HG03442 (cell line): ENCODE data around the gene NHERF2.

ENCODE experiments used
- ATAC-seq: cut with Tn5 transposase; IDR thresholded peaks from one replicate; pipeline ENCODE4 v1.9.1; 2021; ENCODE audit warnings: mild to moderate bottlenecking, moderate library complexity; ENCODE audit not compliant: unreplicated experiment

NHERF2 gene

DNA sequence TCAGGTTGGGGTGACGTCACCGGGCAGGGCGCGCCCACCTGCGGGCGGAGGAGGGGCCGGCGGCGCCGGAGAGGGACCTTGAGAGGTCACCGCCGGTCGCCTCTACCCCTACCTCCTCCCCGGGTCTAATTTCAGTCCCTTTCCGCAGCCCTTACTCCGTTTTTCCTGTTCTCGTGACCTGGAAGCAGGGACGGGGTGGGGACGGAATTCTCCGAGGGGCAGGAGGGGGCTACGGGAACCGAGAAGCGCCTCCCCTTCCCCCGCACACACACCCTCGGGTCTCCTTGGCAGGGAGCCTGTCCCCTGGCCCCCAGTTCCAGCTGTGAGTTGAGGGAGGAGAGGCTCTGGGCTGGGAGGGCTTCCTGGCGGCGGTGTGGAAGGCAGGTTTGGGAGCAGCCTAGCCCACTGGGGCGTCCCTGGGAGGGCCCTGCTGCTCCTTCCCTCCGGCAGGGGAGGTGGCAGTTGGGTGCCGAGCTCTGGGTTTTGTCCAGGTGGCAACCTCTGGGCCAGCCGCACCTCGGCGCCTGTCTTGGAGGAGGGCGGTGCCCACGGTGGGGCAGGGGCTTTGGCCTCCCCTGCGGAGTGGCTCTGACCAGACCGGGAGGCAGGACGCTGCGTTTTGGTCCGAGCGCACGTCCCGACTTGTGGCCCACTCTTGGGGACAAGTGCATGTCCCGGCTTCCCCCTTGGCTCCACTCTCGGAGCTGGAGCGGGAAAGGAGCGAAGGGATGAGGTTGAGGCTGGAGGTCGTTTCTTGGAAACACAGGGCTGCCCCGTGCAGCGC lies 36.2 kb upstream of the NHERF2 start:
- no peak for ATAC-seq

DNA sequence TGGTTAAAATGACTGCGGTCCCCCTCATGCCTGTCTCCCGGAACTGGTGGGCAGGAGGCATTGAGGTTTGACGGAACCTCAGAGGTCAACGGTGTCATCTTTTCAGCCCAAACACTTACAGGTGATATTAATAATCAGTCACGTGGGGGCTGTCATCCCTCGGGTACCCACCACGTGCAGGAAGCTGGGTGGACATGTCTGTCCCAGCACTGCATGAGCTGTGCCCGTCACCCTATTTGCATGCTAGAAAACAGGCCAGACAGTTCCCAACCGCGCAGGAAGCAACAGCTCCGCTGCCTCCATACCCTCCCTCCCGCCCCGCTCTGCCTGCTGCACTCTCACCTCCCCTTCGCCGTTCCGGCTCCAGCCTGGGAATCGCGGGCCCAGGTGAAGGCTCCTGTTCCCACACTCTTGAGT lies 35.6 kb upstream of the NHERF2 start:
- peak; percentile 27 for ATAC-seq

DNA sequence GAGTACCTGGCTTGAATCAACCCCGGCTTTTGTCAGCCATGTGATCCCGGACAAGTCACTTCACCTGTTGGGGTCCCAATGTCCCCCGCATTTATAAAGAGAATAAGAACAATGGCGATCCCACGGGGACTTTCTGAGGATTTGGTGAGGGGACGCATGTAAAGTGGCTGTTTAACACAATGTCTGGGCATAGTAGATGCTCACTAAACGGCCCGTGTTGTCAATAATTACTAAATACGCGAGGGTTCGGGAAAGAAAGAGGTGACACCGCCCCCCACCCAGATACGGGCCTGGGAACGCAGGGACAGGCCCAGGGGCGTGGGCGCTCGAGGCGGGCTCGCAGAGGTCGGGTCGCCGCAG lies 35.1 kb upstream of the NHERF2 start:
- no peak for ATAC-seq

DNA sequence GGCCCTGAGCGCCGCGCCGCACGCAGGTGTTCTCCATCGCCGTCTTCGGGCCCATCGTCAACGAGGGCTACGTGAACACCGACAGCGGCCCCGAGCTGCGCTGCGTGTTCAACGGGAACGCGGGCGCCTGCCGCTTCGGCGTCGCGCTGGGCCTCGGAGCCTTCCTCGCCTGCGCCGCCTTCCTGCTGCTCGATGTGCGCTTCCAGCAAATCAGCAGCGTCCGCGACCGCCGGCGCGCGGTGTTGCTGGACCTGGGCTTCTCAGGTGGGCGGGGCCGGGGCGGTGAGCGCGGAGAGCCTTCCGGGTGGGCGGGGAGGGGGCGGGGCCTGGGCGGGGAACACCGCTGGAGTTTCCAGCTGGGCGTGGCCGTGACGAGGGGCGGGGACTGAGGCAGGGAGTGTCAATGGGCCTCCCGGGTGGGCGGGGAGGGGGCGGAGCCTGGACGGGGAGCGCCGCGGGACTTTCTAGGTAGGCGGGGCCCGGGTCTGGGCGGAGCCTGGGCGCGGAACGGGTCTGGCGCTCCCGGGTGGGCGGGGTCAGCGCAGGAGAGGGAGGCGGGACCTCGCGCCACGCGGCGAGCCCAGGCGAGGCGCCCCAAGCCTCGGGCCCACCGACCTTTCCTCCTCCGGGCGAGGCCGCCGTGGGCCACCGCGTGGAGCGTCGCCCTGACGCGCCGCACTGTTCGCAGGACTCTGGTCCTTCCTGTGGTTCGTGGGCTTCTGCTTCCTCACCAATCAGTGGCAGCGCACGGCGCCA lies 34.6 kb upstream of the NHERF2 start:
- peak; percentile 43 for ATAC-seq

DNA sequence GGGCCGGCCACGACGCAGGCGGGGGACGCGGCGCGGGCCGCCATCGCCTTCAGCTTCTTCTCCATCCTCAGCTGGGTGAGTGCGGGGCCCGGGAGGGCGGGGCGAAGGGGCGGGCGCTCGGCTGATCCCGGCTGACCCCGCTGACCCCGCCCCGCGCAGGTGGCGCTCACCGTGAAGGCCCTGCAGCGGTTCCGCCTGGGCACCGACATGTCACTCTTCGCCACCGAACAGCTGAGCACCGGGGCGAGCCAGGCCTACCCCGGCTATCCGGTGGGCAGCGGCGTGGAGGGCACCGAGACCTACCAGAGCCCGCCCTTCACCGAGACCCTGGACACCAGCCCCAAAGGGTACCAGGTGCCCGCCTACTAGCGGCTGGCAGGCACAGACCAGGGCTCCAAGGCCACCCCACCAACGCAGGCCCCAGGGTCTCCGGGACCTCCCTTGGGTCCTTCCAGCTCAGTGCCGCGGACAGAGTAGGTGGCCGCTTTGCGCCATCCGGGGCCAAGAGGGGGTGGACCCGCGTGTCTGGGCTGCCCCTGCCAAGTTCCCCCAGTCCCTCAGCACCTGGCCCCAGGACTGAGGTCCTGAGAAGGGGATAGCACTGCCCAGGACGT lies 33.9 kb upstream of the NHERF2 start:
- no peak for ATAC-seq

DNA sequence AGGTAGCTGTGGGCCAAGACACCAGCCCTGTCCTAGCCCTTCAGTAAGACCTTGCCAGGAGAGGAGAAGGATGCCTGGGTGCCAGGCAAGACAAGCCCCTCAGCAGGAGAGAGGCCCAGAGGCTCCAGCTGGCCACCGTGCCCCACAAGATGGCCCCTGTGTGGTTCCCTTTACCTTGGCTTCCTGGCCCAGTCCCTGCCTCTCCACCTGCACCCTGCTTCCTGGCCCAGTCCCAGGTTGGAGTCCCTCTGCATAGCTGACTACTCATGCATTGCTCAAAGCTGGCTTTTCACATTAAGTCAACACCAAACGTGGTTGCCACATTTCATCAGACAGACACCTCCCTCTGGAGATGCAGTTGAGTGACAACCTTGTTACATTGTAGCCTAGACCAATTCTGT lies 33.0 kb upstream of the NHERF2 start:
- no peak for ATAC-seq

DNA sequence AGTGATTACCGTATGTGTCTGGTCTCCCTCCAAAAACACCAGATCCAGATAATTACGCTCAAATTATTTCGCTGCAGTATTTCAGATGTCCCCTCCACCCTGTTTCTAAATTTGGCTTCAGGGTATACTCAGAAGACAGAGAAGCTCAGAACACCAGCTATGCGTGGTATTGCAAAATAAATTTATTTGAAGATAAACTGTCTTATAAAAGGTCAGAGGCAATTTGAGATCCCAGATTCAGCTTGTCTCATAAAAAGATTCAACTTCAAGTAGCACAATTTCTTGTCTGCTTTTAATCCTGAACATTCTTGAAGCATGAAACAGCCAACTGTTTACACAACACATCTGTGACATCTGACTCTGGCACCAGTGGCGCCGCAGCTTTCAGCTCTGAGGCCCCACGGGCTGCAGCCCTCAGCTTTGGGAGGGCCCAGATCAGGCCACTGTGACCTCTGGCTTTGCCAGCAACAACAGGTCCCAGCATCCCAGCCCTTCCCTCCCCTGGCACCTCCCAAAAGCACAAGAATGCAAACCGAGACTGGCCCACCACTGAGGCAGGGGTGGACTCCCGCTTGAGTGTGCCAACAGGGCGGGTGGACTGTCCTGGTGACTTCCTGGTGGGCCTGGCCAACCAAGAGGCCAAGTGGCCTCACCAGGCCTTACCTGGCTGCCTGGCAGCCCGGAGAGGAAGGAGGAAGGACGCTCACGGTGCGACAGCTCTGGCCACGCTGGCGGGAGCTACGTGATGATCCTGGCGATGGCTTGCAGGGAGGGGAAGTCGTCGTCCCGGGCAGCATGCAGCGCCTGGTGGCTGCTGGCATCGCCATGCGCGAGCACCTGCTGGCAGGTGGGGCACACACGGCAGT lies 29.0 kb upstream of the NHERF2 start:
- no peak for ATAC-seq

DNA sequence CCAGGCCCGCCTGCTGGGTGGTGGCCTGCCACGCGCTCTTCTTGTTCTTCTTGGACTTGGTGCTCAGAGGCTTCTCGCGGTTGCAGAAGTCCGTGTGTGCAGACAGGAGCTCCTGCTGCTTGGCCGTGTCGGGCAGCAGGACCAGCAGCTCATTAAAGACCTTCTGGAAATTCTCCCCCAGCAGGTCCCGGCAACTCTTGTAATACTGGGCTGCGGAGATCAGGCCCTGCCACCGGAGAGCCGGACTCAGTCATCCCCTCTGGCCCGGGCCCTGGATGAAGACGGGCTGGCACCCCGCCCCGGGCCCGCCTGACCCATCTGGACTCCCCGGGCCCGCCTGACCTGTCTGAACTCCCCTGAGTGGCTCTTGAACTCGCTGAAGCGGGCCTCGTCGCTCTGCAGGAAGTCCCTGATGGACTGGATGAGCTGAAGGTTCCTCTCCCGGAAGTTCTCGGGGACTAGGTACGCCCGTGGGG lies 28.3 kb upstream of the NHERF2 start:
- no peak for ATAC-seq

DNA sequence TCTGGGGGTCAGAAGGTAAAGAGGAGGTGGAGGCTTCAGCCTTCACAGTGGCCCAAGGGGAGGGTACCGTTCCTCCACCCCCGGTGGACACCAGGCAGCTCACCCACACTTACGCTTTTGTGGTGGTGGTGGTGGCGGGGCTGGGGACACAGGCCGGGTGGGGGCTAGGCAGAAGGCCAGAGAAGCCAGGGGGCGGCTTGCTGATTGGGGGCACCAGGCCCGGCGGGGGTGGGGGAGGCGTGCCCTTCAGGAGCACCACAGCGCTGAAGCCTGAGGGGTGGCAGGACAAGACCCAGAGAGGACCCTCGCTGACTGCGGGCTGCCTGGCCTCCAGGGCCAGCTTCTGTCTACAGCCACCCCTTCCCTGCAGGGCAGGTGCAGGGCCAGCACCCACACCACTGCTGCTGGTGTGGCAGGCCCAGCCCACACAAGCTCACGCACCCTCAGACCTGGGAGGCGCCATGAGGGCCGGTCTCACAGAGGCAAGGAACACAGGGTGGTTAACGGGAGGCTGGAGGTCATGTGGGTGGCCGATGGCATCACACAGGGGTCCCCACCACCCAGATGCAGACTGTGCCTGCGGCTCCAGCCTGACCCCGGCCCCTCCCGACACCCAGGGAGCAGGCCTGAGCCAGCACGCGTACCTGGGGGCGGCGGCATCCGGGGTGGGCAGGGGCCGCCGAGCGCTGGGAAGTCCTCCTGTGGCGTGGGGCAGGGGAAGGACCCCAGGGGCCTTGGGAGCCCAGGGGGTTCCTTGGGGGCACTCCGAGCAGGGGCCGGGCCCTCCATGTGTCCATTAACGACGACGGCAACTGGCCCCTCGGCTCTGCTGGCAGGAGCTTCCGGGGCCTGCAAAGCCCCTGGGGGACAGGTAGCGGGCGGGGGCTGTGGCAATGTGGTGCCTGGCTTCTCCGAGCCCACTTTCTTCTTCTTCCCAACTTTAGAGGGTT lies 27.6 kb upstream of the NHERF2 start:
- no peak for ATAC-seq

DNA sequence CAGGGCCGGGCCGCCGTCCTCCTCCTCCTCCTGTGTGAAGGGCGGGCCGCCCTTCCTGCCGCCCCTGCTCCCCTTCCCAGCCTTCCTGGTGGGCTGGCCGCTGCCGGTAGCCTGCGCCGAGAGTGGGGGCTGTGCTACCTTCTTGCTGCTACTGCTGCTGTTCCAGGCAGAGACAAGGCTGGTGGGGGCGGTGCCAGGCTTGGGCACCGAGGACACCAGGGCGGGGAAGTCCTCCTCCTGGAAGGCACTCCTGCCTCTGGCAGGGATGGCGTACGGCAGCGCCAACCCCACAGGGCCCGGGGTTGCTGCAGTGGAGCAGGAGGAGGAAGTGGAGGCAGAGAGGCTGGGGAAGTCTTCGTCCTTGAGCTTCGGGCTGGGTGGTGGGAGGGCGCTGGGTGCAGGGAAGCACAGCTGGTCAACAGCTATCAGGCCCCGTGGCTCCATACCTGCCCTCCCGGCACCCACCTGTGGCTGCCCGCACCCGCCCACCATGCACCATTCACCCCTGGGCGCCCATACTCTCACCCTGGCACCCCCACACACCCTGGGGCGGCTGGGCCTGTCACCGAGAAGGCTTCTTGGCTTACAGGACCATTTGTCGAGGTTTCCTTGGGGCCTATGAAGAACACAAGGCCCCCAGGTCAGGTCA lies 26.7 kb upstream of the NHERF2 start:
- ATAC-seq, result no peak

DNA sequence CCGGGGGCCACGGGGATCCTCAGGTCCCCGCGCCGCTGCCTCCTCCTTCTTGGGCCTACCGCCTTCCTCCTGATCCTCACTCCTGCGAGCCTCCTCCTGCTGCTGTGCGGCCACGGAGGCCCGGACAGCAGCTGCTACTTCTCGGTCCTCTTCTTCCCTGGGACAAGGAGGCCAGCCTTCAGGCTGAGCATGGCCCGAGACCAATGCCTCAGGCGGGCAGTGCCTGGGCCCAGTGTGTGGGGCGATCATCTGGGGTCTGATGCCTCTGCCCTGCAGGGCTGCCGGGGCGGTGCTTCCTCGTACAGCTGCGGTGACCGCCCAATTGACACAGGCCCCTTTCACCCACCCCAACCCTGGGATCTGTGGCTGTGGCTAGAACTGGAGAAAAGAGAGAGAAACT lies 25.7 kb upstream of the NHERF2 start:
- no peak for ATAC-seq

DNA sequence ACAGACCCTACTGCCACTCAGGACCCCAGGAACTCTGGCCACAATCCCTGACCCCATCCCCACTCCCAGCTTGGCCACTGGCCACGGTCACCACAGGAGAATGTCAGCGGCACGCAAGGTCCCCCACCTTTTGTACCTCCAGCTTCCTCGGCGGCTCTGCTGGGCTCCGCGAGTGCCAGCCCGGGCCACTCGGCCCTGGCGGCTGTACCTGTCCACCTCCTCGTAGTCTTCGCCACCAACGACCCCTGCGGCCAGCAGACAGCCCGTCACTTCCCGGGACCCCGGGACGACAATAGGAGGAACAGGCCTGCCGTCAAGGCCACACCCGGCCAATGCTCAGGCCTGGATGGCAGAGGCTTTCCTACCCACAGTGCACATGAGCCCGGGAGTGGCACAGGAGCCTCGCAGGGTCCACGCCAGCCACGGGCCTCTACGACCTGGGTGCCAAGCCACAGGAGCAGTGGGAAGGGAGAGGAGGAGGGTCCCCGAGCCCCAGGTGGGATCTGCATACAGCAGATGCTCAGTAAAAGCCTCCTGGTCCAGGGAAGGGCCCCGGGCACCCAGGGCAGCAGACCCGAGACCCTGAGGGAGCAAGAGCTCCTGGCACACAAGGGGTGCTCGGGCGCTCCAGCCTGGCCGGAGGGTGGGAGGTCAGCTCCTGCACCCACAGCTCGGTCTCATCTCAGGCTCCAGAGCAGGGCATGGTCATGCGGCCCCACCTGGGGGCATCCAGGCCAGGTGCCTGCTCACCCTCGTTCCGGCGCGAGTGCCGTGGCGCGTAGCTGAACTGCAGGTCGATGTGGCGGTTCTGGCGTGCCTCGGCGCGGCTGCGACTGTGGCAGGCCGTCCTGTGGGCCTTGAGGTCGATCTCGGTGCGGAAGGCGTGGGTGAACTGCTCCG lies 25.0 kb upstream of the NHERF2 start:
- ATAC-seq, result no peak

DNA sequence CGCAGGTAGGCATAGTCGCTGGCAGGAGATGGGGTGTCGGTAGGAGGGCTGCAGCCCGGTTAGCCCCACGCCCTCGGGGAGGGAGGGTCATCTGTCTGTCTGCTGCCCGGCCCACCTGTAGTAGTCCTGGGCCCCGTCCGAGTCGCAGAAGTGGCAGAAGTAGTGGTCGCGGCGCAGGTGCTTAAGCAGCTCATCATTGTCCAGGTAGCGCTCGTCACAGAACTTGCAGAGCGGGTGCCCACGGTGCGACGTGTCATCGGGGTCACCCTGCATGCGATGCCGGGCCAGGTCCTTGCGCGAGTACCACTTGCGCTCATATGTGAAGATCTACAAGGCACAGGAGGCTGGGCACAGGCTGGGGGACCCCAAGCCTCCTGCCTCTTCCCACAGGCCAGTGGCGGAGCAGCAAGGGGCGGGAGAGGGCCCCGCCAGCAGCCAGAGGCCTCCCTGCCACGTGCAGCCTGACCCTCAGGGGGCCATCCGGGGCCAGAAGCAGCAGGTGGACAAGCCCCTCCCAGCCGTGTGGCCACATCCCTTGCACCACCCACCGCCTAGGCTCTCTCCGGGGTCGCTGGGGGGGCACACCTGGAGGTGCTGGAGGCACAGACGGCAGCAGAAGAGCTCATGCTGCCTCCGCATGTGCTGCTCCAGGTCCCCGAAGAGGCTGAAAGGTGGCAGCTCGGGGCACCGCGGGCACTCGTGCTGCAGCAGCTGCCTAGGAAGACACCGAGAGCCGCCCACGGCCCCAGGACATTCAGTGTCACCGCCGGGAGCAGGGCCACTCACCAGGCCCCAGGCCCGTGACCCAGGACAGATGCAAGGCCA lies 24.1 kb upstream of the NHERF2 start:
- ATAC-seq, result no peak

DNA sequence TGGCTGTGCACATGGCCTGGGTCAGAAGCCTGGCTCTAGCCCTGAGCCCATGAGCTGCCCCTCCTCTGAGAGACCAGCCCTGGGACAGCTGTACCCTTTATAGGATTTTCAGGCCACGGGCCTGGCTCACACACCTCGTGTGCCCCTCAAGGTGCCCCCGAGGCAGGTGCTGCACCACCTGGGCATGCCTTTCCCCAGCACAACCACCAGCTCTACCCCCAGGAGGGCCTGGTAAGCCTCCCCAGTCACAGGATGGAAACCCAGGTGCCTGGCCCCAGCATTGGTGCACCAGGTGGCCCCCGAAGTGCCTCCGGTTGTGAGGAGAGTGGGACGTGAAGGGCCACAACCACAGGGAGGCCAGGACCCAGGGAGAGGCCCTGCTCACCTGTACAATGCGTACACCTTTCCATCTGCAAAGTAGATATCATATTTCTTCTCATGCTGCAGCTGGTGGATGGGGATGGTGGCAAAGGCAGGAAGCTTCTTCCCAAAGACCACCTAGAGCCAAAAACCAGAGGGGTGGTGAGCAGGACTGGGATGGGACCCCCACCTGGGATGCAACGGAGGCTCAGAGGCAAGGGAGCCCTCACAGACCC lies 23.4 kb upstream of the NHERF2 start:
- ATAC-seq, result no peak

DNA sequence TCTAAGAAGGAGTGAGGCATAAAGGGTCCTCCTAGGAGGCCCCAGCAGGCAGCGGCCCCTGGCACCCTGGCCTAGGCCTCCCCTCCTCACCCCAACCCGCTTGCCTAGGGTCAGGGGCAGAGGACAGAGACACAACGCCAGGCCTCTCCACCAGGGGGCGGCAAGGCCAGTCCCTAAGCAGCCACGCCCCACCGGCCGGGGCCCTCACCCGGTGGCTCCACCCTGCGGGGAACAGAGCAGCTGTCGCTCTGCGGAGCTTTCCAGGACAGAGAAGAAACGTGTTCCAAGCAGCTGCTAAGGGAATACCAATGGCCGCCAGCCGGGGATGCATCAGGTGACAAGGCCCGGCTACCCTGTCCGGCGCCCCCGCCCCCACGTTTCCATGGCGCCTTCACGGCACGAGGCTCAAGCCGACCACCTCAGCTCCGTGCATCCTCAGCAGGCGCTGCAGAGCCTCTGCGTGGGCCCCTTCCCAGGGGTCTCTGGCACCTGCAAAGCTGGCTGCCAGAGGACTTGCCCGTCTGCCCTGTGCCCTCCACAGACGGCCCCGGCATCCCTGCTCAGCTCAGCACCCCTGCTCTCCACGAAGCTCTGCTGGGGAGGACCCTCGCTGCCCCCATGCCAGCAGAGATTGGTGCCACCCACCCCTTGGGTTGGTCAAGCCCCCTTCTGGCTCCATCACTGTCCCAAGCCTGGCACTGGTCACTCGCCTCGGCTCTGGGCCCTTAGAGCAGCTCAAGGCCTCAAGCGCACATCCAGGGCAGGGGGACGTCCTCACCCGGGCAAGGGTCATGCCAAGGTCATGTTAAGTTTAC lies 22.7 kb upstream of the NHERF2 start:
- peak; percentile 70 for ATAC-seq

DNA sequence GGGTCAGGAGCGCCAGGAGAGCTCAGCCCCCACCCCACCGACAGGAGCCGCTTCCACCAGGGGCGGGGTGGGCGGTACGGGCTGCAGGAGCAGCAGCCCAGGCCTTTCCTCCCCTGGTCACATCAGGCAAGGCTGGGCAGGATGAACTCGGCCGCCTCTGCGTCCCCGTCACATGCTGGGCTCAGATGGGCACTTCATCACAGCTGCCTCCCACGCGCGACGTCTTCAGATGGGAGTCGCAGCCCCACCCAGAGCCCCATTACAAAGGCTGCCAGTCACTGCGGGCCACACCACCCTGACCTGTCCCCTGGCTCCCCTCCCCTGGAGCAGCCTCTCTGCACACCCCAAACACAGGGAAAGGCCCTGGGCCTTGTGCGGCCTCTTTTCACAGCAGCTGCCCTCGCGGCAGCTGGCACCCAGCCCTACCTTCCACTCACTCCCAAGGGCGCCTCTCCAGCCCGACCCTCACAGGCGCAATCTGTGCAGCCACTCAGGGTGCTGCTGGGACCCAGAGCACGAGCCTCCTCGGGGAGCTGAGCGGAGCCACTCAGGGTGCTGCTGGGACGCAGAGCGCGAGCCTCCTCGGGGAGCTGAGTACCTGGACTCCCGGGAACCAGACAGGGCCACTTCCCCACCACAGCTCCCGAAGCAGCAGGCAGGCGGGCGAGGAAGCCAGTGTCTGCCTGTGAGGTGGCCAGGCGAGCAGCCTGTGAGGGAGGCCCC lies 21.7 kb upstream of the NHERF2 start:
- ATAC-seq, result no peak
